HepG2 (cell line): ENCODE results near the gene FITM1. TPM values are rescaled to one million over a fixed set of nuclear protein-coding genes. Genes with fewer than 3 reads are reported as not detected.
A peak's percentile ranks its signal among the peaks of the same experiment; 100 is the strongest.

ENCODE experiments used
- CBX2 ChIP-seq, 2 experiments: fragments of 200-600 bp in 1 of 2; sonication (generic); formaldehyde crosslinking in 1 of 2; IDR thresholded peaks; 2 replicates each; pipeline versions ENCODE4 v1.7.0 to v1.8.1; 2018 to 2022; ENCODE audit warnings: low read depth in 2 of 2, low read length in 1 of 2, mild to moderate bottlenecking in 1 of 2, missing genetic modification reagents in 1 of 2
- CENPT ChIP-seq: sonication (generic); formaldehyde crosslinking; IDR thresholded peaks from 2 replicates; pipeline ENCODE4 v1.8.0; 2022; ENCODE audit warnings: low read depth, mild to moderate bottlenecking, moderate library complexity, missing genetic modification reagents
- ESRRA ChIP-seq: sonication (generic); formaldehyde crosslinking; IDR thresholded peaks from 2 replicates; pipeline ENCODE4 v1.5.1; 2020; ENCODE audit warnings: mild to moderate bottlenecking, low read depth, missing genetic modification reagents
- FLYWCH1 ChIP-seq: sonication (generic); formaldehyde crosslinking; IDR thresholded peaks from 2 replicates; pipeline ENCODE4 v1.8.1; 2023; ENCODE audit warnings: mild to moderate bottlenecking, missing genetic modification reagents
- FOXP1 ChIP-seq, 2 experiments: fragments of 450-650 bp in 1 of 2; IDR thresholded peaks; 2 replicates each; pipeline ENCODE4 v1.6.1; 2017 to 2018; ENCODE audit warnings: antibody characterized with exemption in 1 of 2
- HNF4A ChIP-seq: sonication (generic); formaldehyde crosslinking; IDR thresholded peaks from 2 replicates; pipeline ENCODE4 v1.4.0; 2020; ENCODE audit warnings: missing genetic modification reagents
- HNRNPH1 ChIP-seq: fragments of 200-400 bp; formaldehyde crosslinking; optimal IDR thresholded peaks from 2 replicates; pipeline ENCODE3; 2017; ENCODE audit warnings: mild to moderate bottlenecking, low read depth, low read length
- MEIS2 ChIP-seq: sonication (generic); formaldehyde crosslinking; IDR thresholded peaks from 2 replicates; pipeline ENCODE4 v1.9.0; 2021; ENCODE audit warnings: mild to moderate bottlenecking, missing genetic modification reagents
- SALL1 ChIP-seq: sonication (generic); formaldehyde crosslinking; IDR thresholded peaks from 2 replicates; pipeline ENCODE4 v1.8.0; 2022; ENCODE audit warnings: mild to moderate bottlenecking, missing genetic modification reagents
- SAP130 ChIP-seq: IDR thresholded peaks from 2 replicates; pipeline ENCODE4 v1.6.1; 2016; ENCODE audit warnings: low read depth
- SOX13 ChIP-seq, 3 experiments: fragments of 450-650 bp in 1 of 3; sonication (generic) in 1 of 3; formaldehyde crosslinking in 1 of 3; IDR thresholded peaks in 2 of 3; conservative IDR thresholded peaks in 1 of 3; 2 replicates each; pipeline versions ENCODE4 v1.5.0 to v1.6.1; 2016 to 2020; ENCODE audit warnings: antibody characterized with exemption in 1 of 3, mild to moderate bottlenecking in 1 of 3, missing compliant biosample characterization in 1 of 3, missing genetic modification reagents in 1 of 3, moderate library complexity in 1 of 3
- SSRP1 ChIP-seq: IDR thresholded peaks from 2 replicates; pipeline ENCODE4 v1.6.1; 2016; ENCODE audit warnings: control low read depth
- TBX3 ChIP-seq: fragments of 450-650 bp; IDR thresholded peaks from 2 replicates; pipeline ENCODE4 v1.6.1; 2017; ENCODE audit warnings: antibody characterized with exemption, mild to moderate bottlenecking, inconsistent platforms, borderline replicate concordance
- ZFY ChIP-seq: sonication (generic); formaldehyde crosslinking; IDR thresholded peaks from 2 replicates; pipeline ENCODE4 v1.4.0; 2020; ENCODE audit warnings: missing genetic modification reagents
- ZNF263 ChIP-seq: sonication (generic); formaldehyde crosslinking; IDR thresholded peaks from 2 replicates; pipeline ENCODE4 v1.4.0; 2020; ENCODE audit warnings: missing genetic modification reagents
- ZNF333 ChIP-seq: sonication (generic); formaldehyde crosslinking; IDR thresholded peaks from 2 replicates; pipeline ENCODE4 v1.4.0; 2020; ENCODE audit warnings: mild to moderate bottlenecking, missing genetic modification reagents, borderline replicate concordance
- ZNF501 ChIP-seq: sonication (generic); formaldehyde crosslinking; IDR thresholded peaks from 2 replicates; pipeline ENCODE4 v1.5.1; 2020; ENCODE audit warnings: mild to moderate bottlenecking, moderate library complexity, missing genetic modification reagents
- ZNF614 ChIP-seq: IDR thresholded peaks from 2 replicates; pipeline ENCODE4 v1.6.1; 2018; ENCODE audit warnings: missing biosample characterization, missing genetic modification reagents, inconsistent platforms, borderline replicate concordance
- ZNF687 ChIP-seq: sonication (generic); formaldehyde crosslinking; IDR thresholded peaks from 2 replicates; pipeline ENCODE4 v1.5.1; 2020; ENCODE audit warnings: mild to moderate bottlenecking, missing genetic modification reagents, moderate library complexity
- ZNF850 ChIP-seq: sonication (generic); formaldehyde crosslinking; conservative IDR thresholded peaks from 2 replicates; pipeline ENCODE4 v1.9.0; 2021; ENCODE audit warnings: mild to moderate bottlenecking, missing genetic modification reagents
- ZNF883 ChIP-seq: sonication (generic); formaldehyde crosslinking; IDR thresholded peaks from 2 replicates; pipeline ENCODE4 v1.5.1; 2020; ENCODE audit warnings: mild to moderate bottlenecking, missing genetic modification reagents; ENCODE audit errors: not compliant biosample characterization
- polyA plus RNA-seq, 8 experiments: library from polyadenylated mRNA; depleted of rRNA in 3 of 8; stranded (reverse) in 7 of 8; unstranded in 1 of 8; fragments of >200 nt; fragmentation: Illumina TruSeq in 4 of 8; extraction: Trizol in 4 of 8; gene quantifications; 2 replicates each; pipeline versions ENCODE4 v1.2.1 to v1.2.3, GENCODE V29; 2011 to 2016; ENCODE audit warnings: low read depth in 4 of 8, missing spikeins in 1 of 8, mixed read lengths in 1 of 8; ENCODE audit not compliant: insufficient read depth in 1 of 8
- total RNA-seq, 5 experiments: library from RNA; depleted of rRNA; stranded (reverse); fragments of >200 nt; fragmentation: Illumina TruSeq; extraction: Trizol; gene quantifications; 2 replicates each; pipeline ENCODE4 v1.2.3, GENCODE V29; 2016; ENCODE audit warnings: low read depth in 1 of 5
- TF ChIP-seq, protein P1 (sequence below): sonication (generic); formaldehyde crosslinking; IDR thresholded peaks from 2 replicates; pipeline ENCODE4 v1.9.0; 2022; ENCODE audit warnings: missing genetic modification reagents, mild to moderate bottlenecking, borderline replicate concordance

FITM1 gene
- total and polyA plus RNA-seq, 2 of the 13 experiments (the other 11 are each of a cell fraction or from before 2014, with no cell fraction given), result 2.7 to 5.8 TPM

DNA sequence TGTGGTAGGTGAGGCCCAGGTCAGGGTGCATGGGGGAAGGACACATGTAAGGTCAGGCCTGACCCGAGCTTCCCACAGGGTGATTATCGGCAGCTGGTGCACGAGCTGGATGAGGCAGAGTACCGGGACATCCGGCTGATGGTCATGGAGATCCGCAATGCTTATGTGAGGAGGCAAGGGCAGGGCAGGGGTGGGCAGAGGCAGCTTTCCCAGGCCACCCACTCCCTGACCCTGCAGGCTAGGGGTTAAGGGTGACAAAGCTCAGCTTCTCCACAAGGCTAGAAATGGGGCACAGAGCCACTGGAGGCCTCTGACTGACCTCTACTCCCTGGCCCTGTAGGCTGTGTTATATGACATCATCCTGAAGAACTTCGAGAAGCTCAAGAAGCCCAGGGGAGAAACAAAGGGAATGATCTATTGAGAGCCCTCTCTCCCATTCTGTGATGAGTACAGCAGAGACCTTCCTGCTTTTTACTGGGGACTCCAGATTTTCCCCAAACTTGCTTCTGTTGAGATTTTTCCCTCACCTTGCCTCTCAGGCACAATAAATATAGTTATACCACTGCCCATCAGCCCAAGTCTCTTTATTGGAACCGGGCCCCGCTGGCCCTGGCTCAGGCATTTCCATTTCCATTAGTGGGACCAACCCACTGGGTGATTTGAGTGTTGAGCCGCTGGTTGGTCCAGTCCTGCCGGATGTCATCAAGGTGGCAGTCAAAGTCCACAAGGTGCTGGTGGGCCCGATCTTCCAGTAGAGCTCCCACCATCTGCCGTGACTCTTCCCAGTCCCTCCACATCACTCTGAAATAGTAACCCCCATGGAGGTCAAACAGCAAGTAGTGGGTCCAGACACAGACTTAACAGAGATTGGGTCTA is 8.2 kb downstream of the FITM1 start (continued):
- TF ChIP-seq ZNF687 (CRISPR knock-in tag), result peak; percentile 72
- peak; percentile 21; the same call in 1 of the 2 replicates for TF ChIP-seq SSRP1 (CRISPR knock-in tag)
- no peak for TF ChIP-seq FLYWCH1 (CRISPR knock-in tag)
- TF ChIP-seq ZNF263 (CRISPR knock-in tag), result peak; percentile 44; the same call in 1 of the 2 replicates
- no peak for TF ChIP-seq TBX3
- no peak for TF ChIP-seq ZNF614 (CRISPR knock-in tag)
- TF ChIP-seq ZNF850 (CRISPR knock-in tag), result no peak
- TF ChIP-seq HNRNPH1, result peak; percentile 12
- no peak for TF ChIP-seq SOX13 (IDR thresholded peaks at IDR 0.05)
- TF ChIP-seq SOX13 (CRISPR knock-in tag; conservative IDR thresholded peaks at IDR 0.05 in 1 of 2, IDR thresholded peaks at IDR 0.05 in 1 of 2), result no peak
- TF ChIP-seq, protein P1, sequence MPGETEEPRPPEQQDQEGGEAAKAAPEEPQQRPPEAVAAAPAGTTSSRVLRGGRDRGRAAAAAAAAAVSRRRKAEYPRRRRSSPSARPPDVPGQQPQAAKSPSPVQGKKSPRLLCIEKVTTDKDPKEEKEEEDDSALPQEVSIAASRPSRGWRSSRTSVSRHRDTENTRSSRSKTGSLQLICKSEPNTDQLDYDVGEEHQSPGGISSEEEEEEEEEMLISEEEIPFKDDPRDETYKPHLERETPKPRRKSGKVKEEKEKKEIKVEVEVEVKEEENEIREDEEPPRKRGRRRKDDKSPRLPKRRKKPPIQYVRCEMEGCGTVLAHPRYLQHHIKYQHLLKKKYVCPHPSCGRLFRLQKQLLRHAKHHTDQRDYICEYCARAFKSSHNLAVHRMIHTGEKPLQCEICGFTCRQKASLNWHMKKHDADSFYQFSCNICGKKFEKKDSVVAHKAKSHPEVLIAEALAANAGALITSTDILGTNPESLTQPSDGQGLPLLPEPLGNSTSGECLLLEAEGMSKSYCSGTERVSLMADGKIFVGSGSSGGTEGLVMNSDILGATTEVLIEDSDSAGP (CRISPR knock-in tag), result no peak
- TF ChIP-seq SALL1 (CRISPR knock-in tag), result 0 out of 2 replicates have a peak, but pooled peaks have one; percentile 9
- TF ChIP-seq SAP130, result peak; percentile 10; the same call in 1 of the 2 replicates
- peak; percentile 29; the same call in 1 of the 2 replicates for TF ChIP-seq ZFY (CRISPR knock-in tag)
- peak; percentile 42; the same call in 1 of the 2 replicates for TF ChIP-seq ESRRA (CRISPR knock-in tag)
- TF ChIP-seq HNF4A (CRISPR knock-in tag), result peak; percentile 28; the same call in 1 of the 2 replicates
- TF ChIP-seq ZNF501 (CRISPR knock-in tag), result no peak
- no peak for TF ChIP-seq CBX2 (IDR thresholded peaks at IDR 0.05; ENCODE audit: low read depth, low read length)
- no peak for TF ChIP-seq CBX2 (CRISPR knock-in tag; IDR thresholded peaks at IDR 0.05; ENCODE audit: low read depth)
- TF ChIP-seq ZNF333 (CRISPR knock-in tag), result 0 out of 2 replicates have a peak, but pooled peaks have one; percentile 53
- TF ChIP-seq CENPT (CRISPR knock-in tag), result 0 out of 2 replicates have a peak, but pooled peaks have one; percentile 18
- TF ChIP-seq FOXP1 (IDR thresholded peaks at IDR 0.05), result no peak
- TF ChIP-seq FOXP1 (CRISPR knock-in tag; IDR thresholded peaks at IDR 0.05), result no peak
- TF ChIP-seq MEIS2 (CRISPR knock-in tag), result 0 out of 2 replicates have a peak, but pooled peaks have one; percentile 50
- TF ChIP-seq ZNF883 (CRISPR knock-in tag), result no peak
